Spleen (tissue), 11 donors: Measurements from ENCODE around the gene CHCHD6. TPM values are rescaled to one million over a fixed set of nuclear protein-coding genes. Genes with fewer than 3 reads are reported as not detected.

Experiments used
- DNase-seq: peaks from one replicate; pipeline ENCODE4 v3.0.0-alpha.2; 2020
- H3K27ac ChIP-seq, 8 donors: fragments of 200-600 bp; sonication (generic) in 7 of 8; 1 replicate in 4 of 8; 2 replicates in 4 of 8; pipeline versions ENCODE4 v1.5.0 to v1.8.0; 2016 to 2021; ENCODE audit warnings: inconsistent platforms in 4 of 8, mild to moderate bottlenecking in 4 of 8, moderate library complexity in 1 of 8
- H3K27me3 ChIP-seq, 7 donors: fragments of 200-600 bp; sonication (generic) in 6 of 7; replicated peaks in 1 of 7; 1 replicate in 4 of 7; 2 replicates in 3 of 7; pipeline versions ENCODE4 v1.5.0 to v1.8.0; 2016 to 2021; ENCODE audit warnings: inconsistent platforms in 3 of 7, mild to moderate bottlenecking in 1 of 7
- H3K36me3 ChIP-seq, 6 donors: fragments of 200-600 bp; sonication (generic) in 5 of 6; 1 replicate in 4 of 6; 2 replicates in 2 of 6; pipeline versions ENCODE4 v1.5.0 to v1.8.0; 2016 to 2021; ENCODE audit warnings: inconsistent platforms in 2 of 6
- H3K4me1 ChIP-seq, 6 donors: fragments of 200-600 bp; sonication (generic) in 5 of 6; 1 replicate in 3 of 6; 2 replicates in 3 of 6; pipeline versions ENCODE4 v1.5.0 to v1.8.0; 2016 to 2021; ENCODE audit warnings: inconsistent platforms in 3 of 6
- H3K4me3 ChIP-seq, 8 donors: fragments of 200-600 bp; sonication (generic) in 7 of 8; 1 replicate in 4 of 8; 2 replicates in 4 of 8; pipeline versions ENCODE4 v1.5.0 to v1.8.0; 2016 to 2021; ENCODE audit warnings: inconsistent platforms in 4 of 8, mild to moderate bottlenecking in 4 of 8, moderate library complexity in 2 of 8
- H3K9me3 ChIP-seq, 8 donors: fragments of 200-600 bp; sonication (generic) in 7 of 8; 1 replicate in 4 of 8; 2 replicates in 4 of 8; pipeline versions ENCODE4 v1.5.0 to v1.8.0; 2016 to 2021; ENCODE audit warnings: inconsistent platforms in 4 of 8
- CTCF ChIP-seq, 11 experiments: fragments of 200-600 bp in 7 of 11; fragments of 450-650 bp in 4 of 11; sonication (generic) in 4 of 11; IDR thresholded peaks in 8 of 11; conservative IDR thresholded peaks in 3 of 11; 1 replicate in 7 of 11; 2 replicates in 4 of 11; pipeline versions ENCODE4 v1.4.0 to v1.8.0; 2016 to 2021; ENCODE audit warnings: antibody characterized with exemption in 11 of 11, inconsistent platforms in 4 of 11, mild to moderate bottlenecking in 1 of 11
- POLR2A ChIP-seq, 3 donors: fragments of 450-650 bp; IDR thresholded peaks; one replicate each; pipeline ENCODE4 v1.5.1; 2017; ENCODE audit warnings: antibody characterized with exemption in 3 of 3, mild to moderate bottlenecking in 1 of 3
- POLR2AphosphoS5 ChIP-seq, 3 donors: sonication (generic); formaldehyde crosslinking; IDR thresholded peaks; one replicate each; pipeline ENCODE4 v1.5.1; 2017; ENCODE audit warnings: antibody characterized with exemption in 3 of 3
- WGBS, 5 donors: extraction: QIAGEN DNeasy Blood & Tissue Kit in 3 of 5; methylation state at CpG; one replicate each; pipeline versions ENCODE4 v1.1.5 to v1.1.7; 2013 to 2018; 5-methylcytosine and 5-hydroxymethylcytosine counted together
- intact Hi-C: fragments of 100-400 bp; cut with DNase I; formaldehyde crosslinking; loops from one replicate; pipeline ENCODE4 v1.15.0; 2023; ENCODE audit warnings: low total_unique reads
- polyA plus RNA-seq, 3 donors: library from polyadenylated mRNA; stranded (reverse); fragments of 200-250 nt; gene quantifications; one replicate each; pipeline ENCODE4 v1.2.1, GENCODE V29; 2013
- total RNA-seq, 7 donors: library from RNA; depleted of rRNA in 3 of 7; stranded (reverse); fragments of >200 nt in 3 of 7; fragmentation: NEBNext Ultra II Directional in 4 of 7; extraction: Animal tissue kit (Norgen Biotek cat#: 25700) in 4 of 7; gene quantifications; one replicate each; pipeline versions ENCODE4 v1.1.0 to v1.2.1, GENCODE V29; 2016 to 2021
- donor health status: healthy with polysubstance abuse.
- donor health status: DM: no; HTN: no; CAD: no; lungs with moderate emphysema.
- donor health status: DM: no; HTN: no; CAD: no.
- donor health status: Bipolar disorder and iron deficiency.
- donor health status: healthy.
- donor health status: DM: no; HTN: no; CAD: no.
- donor health status: DM: yes; HTN: yes; CAD: no.

CHCHD6 gene
- total and polyA plus RNA-seq, 10 donors = 6.3 to 39.1 (median 11.8) TPM

GRCh38 chr3:126765187-126766069, 61.4 kb downstream of the CHCHD6 start:
- H3K36me3 ChIP-seq = peaks cover 0 to 19% (median 3%) of the 10 kb centered on the region in 6 donors
- H3K9me3 ChIP-seq = peaks cover 0 to 19% (median 8%) of the 10 kb centered on the region in 8 donors
- H3K27ac ChIP-seq = no peak overlapping the region
- intact Hi-C loops = no loop called here
- TF ChIP-seq POLR2AphosphoS5 (IDR thresholded peaks at IDR 0.05) (no peak), CTCF (IDR thresholded peaks at IDR 0.05 in 8 of 11, conservative IDR thresholded peaks at IDR 0.05 in 3 of 11) (no peak), POLR2A (IDR thresholded peaks at IDR 0.05) (no peak)
- H3K4me3 ChIP-seq = no peak overlapping the region
- no peaks in the 10 kb centered on the region for H3K27me3 ChIP-seq
- WGBS, 5 donors = 78 to 94% (median 93%) methylated on average over 17 of the region's 17 CpGs
- no peaks in the 10 kb centered on the region for H3K4me1 ChIP-seq
- no peak for DNase-seq

GRCh38 chr3:126766653-126767052, 62.6 kb downstream of the CHCHD6 start:
- no peak for TF ChIP-seq POLR2AphosphoS5 (IDR thresholded peaks at IDR 0.05)
- TF ChIP-seq POLR2A (IDR thresholded peaks at IDR 0.05) = no peak
- no peak for TF ChIP-seq CTCF (IDR thresholded peaks at IDR 0.05 in 8 of 11, conservative IDR thresholded peaks at IDR 0.05 in 3 of 11)
- H3K9me3 ChIP-seq = peaks cover 0 to 26% (median 13%) of the 10 kb centered on the region in 8 donors
- no peak for DNase-seq
- H3K4me1 ChIP-seq = no peaks in the 10 kb centered on the region
- H3K27me3 ChIP-seq = no peaks in the 10 kb centered on the region
- intact Hi-C loops = no loop called here
- H3K36me3 ChIP-seq = peaks cover 0 to 19% (median 3%) of the 10 kb centered on the region in 6 donors
- no peak overlapping the region for H3K4me3 ChIP-seq
- WGBS, 5 donors = 95 to 100% (median 98%) methylated on average over 6 to 7 of the region's 7 CpGs
- H3K27ac ChIP-seq = no peak overlapping the region

- peaks cover 0 to 39% (median 20%) of the 10 kb centered on the region in 8 donors for H3K9me3 ChIP-seq
- no peak for DNase-seq
- intact Hi-C loops = no loop called here
- H3K4me1 ChIP-seq = no peaks in the 10 kb centered on the region
- H3K36me3 ChIP-seq = peaks cover 0 to 19% (median 3%) of the 10 kb centered on the region in 6 donors
- 92 to 97% (median 97%) methylated on average over 3 of the region's 3 CpGs for WGBS, 5 donors
- H3K27ac ChIP-seq = no peak overlapping the region
- no peak for TF ChIP-seq CTCF (IDR thresholded peaks at IDR 0.05 in 8 of 11, conservative IDR thresholded peaks at IDR 0.05 in 3 of 11)
- no peak for TF ChIP-seq POLR2AphosphoS5 (IDR thresholded peaks at IDR 0.05)
- no peak for TF ChIP-seq POLR2A (IDR thresholded peaks at IDR 0.05)
- H3K27me3 ChIP-seq = no peaks in the 10 kb centered on the region
- H3K4me3 ChIP-seq = no peak overlapping the region
These were observed 64.9 kb downstream of the CHCHD6 start for GRCh38 chr3:126768903-126769302.

- no peak for DNase-seq
- H3K27ac ChIP-seq = no peak overlapping the region
- H3K27me3 ChIP-seq = no peaks in the 10 kb centered on the region
- no peaks in the 10 kb centered on the region for H3K4me1 ChIP-seq
- H3K36me3 ChIP-seq = peaks cover 0 to 19% (median 3%) of the 10 kb centered on the region in 6 donors
- no peak for TF ChIP-seq POLR2A (IDR thresholded peaks at IDR 0.05)
- no peak for TF ChIP-seq CTCF (IDR thresholded peaks at IDR 0.05 in 8 of 11, conservative IDR thresholded peaks at IDR 0.05 in 3 of 11)
- no peak for TF ChIP-seq POLR2AphosphoS5 (IDR thresholded peaks at IDR 0.05)
- no peak overlapping the region for H3K4me3 ChIP-seq
- peaks cover 0 to 39% (median 20%) of the 10 kb centered on the region in 8 donors for H3K9me3 ChIP-seq
- intact Hi-C loops = no loop called here
These were observed 66.1 kb downstream of the CHCHD6 start for GRCh38 chr3:126770096-126770495.
